ENCODE measurements around the gene C19orf47. TPM values are rescaled to one million over a fixed set of nuclear protein-coding genes. Genes with fewer than 3 reads are reported as not detected.

C19orf47 gene
- polyA plus RNA-seq, 1 donor from 2014 or later = 22.8 TPM

- Histone ChIP-seq H3K9me2 (ENCODE audit: insufficient read depth, low read length) (no peaks in the 10 kb centered on the region), H4K20me1 (ENCODE audit: insufficient read depth) (no peaks in the 10 kb centered on the region), H3K9me3 (ENCODE audit: low read length) (no peaks in the 10 kb centered on the region), H3K4me2 (ENCODE audit: low read length) (no peak overlapping the region), H3K27ac (ENCODE audit: low read length) (no peak overlapping the region), H3K9ac (ENCODE audit: low read length) (no peak overlapping the region), H3K79me2 (replicated peaks; ENCODE audit: insufficient read depth, low read length) (no peaks in the 10 kb centered on the region), H3K4me3 (ENCODE audit: low read length) (no peak overlapping the region), H3K27me3 (ENCODE audit: insufficient read depth, low read depth, low read length) (no peaks in the 10 kb centered on the region), H3F3A (ENCODE audit: insufficient read depth, low read length, poor library complexity, severe bottlenecking) (no peaks in the 10 kb centered on the region), H2AFZ (ENCODE audit: low read depth, low read length) (no peak overlapping the region), H3K36me3 (ENCODE audit: insufficient read depth, low read length) (no peaks in the 10 kb centered on the region)
- TF ChIP-seq EP300 (conservative IDR thresholded peaks at IDR 0.05; ENCODE audit: poor library complexity, severe bottlenecking) = no peak
- TF ChIP-seq SMC3 (conservative IDR thresholded peaks at IDR 0.05; ENCODE audit: poor library complexity) = no peak
- TF ChIP-seq TAF1 (IDR thresholded peaks at IDR 0.05; ENCODE audit: low read depth) = no peak
- TF ChIP-seq MXI1 (conservative IDR thresholded peaks at IDR 0.05; ENCODE audit: poor library complexity, severe bottlenecking) = no peak
- TF ChIP-seq RAD21 (conservative IDR thresholded peaks at IDR 0.05) = no peak
- TF ChIP-seq REST (IDR thresholded peaks at IDR 0.05; ENCODE audit: borderline replicate concordance) = no peak
- no peak for TF ChIP-seq POLR2AphosphoS5 (IDR thresholded peaks at IDR 0.05)
- TF ChIP-seq CTCF (IDR thresholded peaks at IDR 0.05; ENCODE audit: poor library complexity, severe bottlenecking) = no peak
- TF ChIP-seq EZH2 (IDR thresholded peaks at IDR 0.05; ENCODE audit: borderline replicate concordance, insufficient read depth, low read length, poor library complexity, severe bottlenecking) = no peak
Observed at GRCh38 chr19:40300668-40301067, 47.5 kb downstream of the C19orf47 start.

- Histone ChIP-seq H3K9me3 (ENCODE audit: low read length) (no peaks in the 10 kb centered on the region), H3K9me2 (ENCODE audit: insufficient read depth, low read length) (no peaks in the 10 kb centered on the region), H2AFZ (ENCODE audit: low read depth, low read length) (no peak overlapping the region), H4K20me1 (ENCODE audit: insufficient read depth) (no peaks in the 10 kb centered on the region), H3K27ac (ENCODE audit: low read length) (no peak overlapping the region), H3K4me3 (ENCODE audit: low read length) (no peak overlapping the region), H3F3A (ENCODE audit: insufficient read depth, low read length, poor library complexity, severe bottlenecking) (no peaks in the 10 kb centered on the region), H3K36me3 (ENCODE audit: insufficient read depth, low read length) (no peaks in the 10 kb centered on the region), H3K27me3 (ENCODE audit: insufficient read depth, low read depth, low read length) (no peaks in the 10 kb centered on the region), H3K79me2 (replicated peaks; ENCODE audit: insufficient read depth, low read length) (no peaks in the 10 kb centered on the region), H3K4me2 (ENCODE audit: low read length) (no peak overlapping the region), H3K9ac (ENCODE audit: low read length) (no peak overlapping the region)
- TF ChIP-seq CTCF (IDR thresholded peaks at IDR 0.05; ENCODE audit: poor library complexity, severe bottlenecking) (no peak), EP300 (conservative IDR thresholded peaks at IDR 0.05; ENCODE audit: poor library complexity, severe bottlenecking) (no peak), EZH2 (IDR thresholded peaks at IDR 0.05; ENCODE audit: borderline replicate concordance, insufficient read depth, low read length, poor library complexity, severe bottlenecking) (no peak), TAF1 (IDR thresholded peaks at IDR 0.05; ENCODE audit: low read depth) (no peak), MXI1 (conservative IDR thresholded peaks at IDR 0.05; ENCODE audit: poor library complexity, severe bottlenecking) (no peak), RAD21 (conservative IDR thresholded peaks at IDR 0.05) (no peak), POLR2AphosphoS5 (IDR thresholded peaks at IDR 0.05) (no peak), SMC3 (conservative IDR thresholded peaks at IDR 0.05; ENCODE audit: poor library complexity) (no peak), REST (IDR thresholded peaks at IDR 0.05; ENCODE audit: borderline replicate concordance) (no peak)
Observed at GRCh38 chr19:40298026-40298425, 50.2 kb downstream of the C19orf47 start.

Measured in neural cell (in vitro differentiated cells).